SK-N-MC (cell line): ENCODE data around the gene SENP7.

Experiments used
- DNase-seq: peaks from one replicate; pipeline ENCODE4 v3.0.0-alpha.2; 2011; ENCODE audit warnings: low read depth, low spot score
- H3K27ac ChIP-seq: fragments of 200-600 bp; sonication (generic); 2 replicates; pipeline ENCODE4 v1.5.1; 2016; ENCODE audit warnings: mixed run types
- H3K36me3 ChIP-seq: fragments of 200-600 bp; sonication (generic); 2 replicates; pipeline ENCODE4 v1.6.1; 2017; ENCODE audit warnings: antibody characterized with exemption, low read length, mixed read lengths; ENCODE audit not compliant: insufficient read depth
- H3K4me3 ChIP-seq: fragments of 200-600 bp; sonication (generic); 2 replicates; pipeline ENCODE4 v1.5.1; 2016
- H3K9ac ChIP-seq: fragments of 200-600 bp; sonication (generic); 2 replicates; pipeline ENCODE4 v1.8.0; 2017; ENCODE audit warnings: mixed run types, mixed read lengths; ENCODE audit not compliant: insufficient read length
- H3K9me3 ChIP-seq: fragments of 200-600 bp; sonication (generic); 2 replicates; pipeline ENCODE4 v1.6.1; 2017; ENCODE audit warnings: low read depth, mild to moderate bottlenecking, antibody characterized with exemption, low read length, moderate library complexity, mixed read lengths
- EZH2 ChIP-seq: fragments of 200-600 bp; sonication (generic); IDR thresholded peaks from one replicate; pipeline ENCODE4 v1.6.1; 2017; ENCODE audit warnings: antibody characterized with exemption
- FOXP2 ChIP-seq: optimal IDR thresholded peaks from 2 replicates; pipeline ENCODE3; 2011; ENCODE audit warnings: mild to moderate bottlenecking, moderate library complexity; ENCODE audit not compliant: insufficient read depth; ENCODE audit errors: extremely low read length, control extremely low read depth
- POLR2AphosphoS5 ChIP-seq: IDR thresholded peaks from 2 replicates; pipeline ENCODE4 v1.6.1; 2012; ENCODE audit warnings: mild to moderate bottlenecking, low read depth, low read length, borderline replicate concordance

Gene SENP7

GRCh38 chr3:101303836-101304235 is 209.2 kb downstream of the SENP7 start:
- no peak for DNase-seq
- Histone ChIP-seq H3K9me3 (0 out of 2 replicates have a peak, but pooled peaks cover 4% of the 10 kb centered on the region), H3K4me3 (no peak overlapping the region), H3K27ac (no peak overlapping the region), H3K36me3 (no peaks in the 10 kb centered on the region), H3K9ac (no peak overlapping the region)
- TF ChIP-seq FOXP2 (no peak), EZH2 (no peak), POLR2AphosphoS5 (no peak)

- H3K9me3 ChIP-seq = 0 out of 2 replicates have a peak, but pooled peaks cover under 1% of the 10 kb centered on the region
- H3K4me3 ChIP-seq = no peak overlapping the region
- no peak overlapping the region for H3K27ac ChIP-seq
- H3K9ac ChIP-seq = no peak overlapping the region
- no peak for DNase-seq
- no peaks in the 10 kb centered on the region for H3K36me3 ChIP-seq
- TF ChIP-seq POLR2AphosphoS5 = no peak
- no peak for TF ChIP-seq EZH2
- TF ChIP-seq FOXP2 = no peak
Observed at GRCh38 chr3:101303089-101303731, 209.8 kb downstream of the SENP7 start.

GRCh38 chr3:101300073-101300472 is 212.9 kb downstream of the SENP7 start:
- TF ChIP-seq EZH2 (no peak), FOXP2 (no peak), POLR2AphosphoS5 (no peak)
- Histone ChIP-seq H3K4me3 (no peak overlapping the region), H3K36me3 (no peaks in the 10 kb centered on the region), H3K9me3 (no peaks in the 10 kb centered on the region), H3K27ac (no peak overlapping the region), H3K9ac (no peak overlapping the region)
- DNase-seq = no peak

GRCh38 chr3:101292027-101292426 is 221.0 kb downstream of the SENP7 start:
- no peaks in the 10 kb centered on the region for H3K9me3 ChIP-seq
- TF ChIP-seq FOXP2 = no peak
- no peak for TF ChIP-seq EZH2
- TF ChIP-seq POLR2AphosphoS5 = no peak
- H3K4me3 ChIP-seq = no peak overlapping the region
- DNase-seq = no peak
- no peak overlapping the region for H3K27ac ChIP-seq
- H3K36me3 ChIP-seq = no peaks in the 10 kb centered on the region
- no peak overlapping the region for H3K9ac ChIP-seq

- Histone ChIP-seq H3K36me3 (no peaks in the 10 kb centered on the region), H3K9me3 (no peaks in the 10 kb centered on the region), H3K4me3 (no peak overlapping the region), H3K9ac (no peak overlapping the region), H3K27ac (no peak overlapping the region)
- DNase-seq = no peak
- TF ChIP-seq POLR2AphosphoS5 (no peak), FOXP2 (no peak), EZH2 (no peak)
Observed at GRCh38 chr3:101288294-101288693, 224.7 kb downstream of the SENP7 start.

- Histone ChIP-seq H3K27ac (no peak overlapping the region), H3K9me3 (no peaks in the 10 kb centered on the region), H3K4me3 (no peak overlapping the region), H3K9ac (no peak overlapping the region), H3K36me3 (no peaks in the 10 kb centered on the region)
- DNase-seq = no peak
- TF ChIP-seq EZH2 (no peak), FOXP2 (no peak), POLR2AphosphoS5 (no peak)
Observed at GRCh38 chr3:101284757-101285156, 228.3 kb downstream of the SENP7 start.

- no peaks in the 10 kb centered on the region for H3K9me3 ChIP-seq
- H3K9ac ChIP-seq = no peak overlapping the region
- H3K4me3 ChIP-seq = no peak overlapping the region
- no peaks in the 10 kb centered on the region for H3K36me3 ChIP-seq
- TF ChIP-seq EZH2 (no peak), POLR2AphosphoS5 (no peak)
- no peak overlapping the region for H3K27ac ChIP-seq
- no peak for DNase-seq
Observed at GRCh38 chr3:101281521-101282030, 231.4 kb downstream of the SENP7 start.

- no peak for DNase-seq
- no peak overlapping the region for H3K9ac ChIP-seq
- no peaks in the 10 kb centered on the region for H3K9me3 ChIP-seq
- H3K27ac ChIP-seq = no peak overlapping the region
- H3K36me3 ChIP-seq = no peaks in the 10 kb centered on the region
- TF ChIP-seq FOXP2 (no peak), POLR2AphosphoS5 (no peak), EZH2 (no peak)
- H3K4me3 ChIP-seq = no peak overlapping the region
Observed at GRCh38 chr3:101279765-101280385, 233.1 kb downstream of the SENP7 start.
